ENCODE measurements around the gene BCAS3.

DNA sequence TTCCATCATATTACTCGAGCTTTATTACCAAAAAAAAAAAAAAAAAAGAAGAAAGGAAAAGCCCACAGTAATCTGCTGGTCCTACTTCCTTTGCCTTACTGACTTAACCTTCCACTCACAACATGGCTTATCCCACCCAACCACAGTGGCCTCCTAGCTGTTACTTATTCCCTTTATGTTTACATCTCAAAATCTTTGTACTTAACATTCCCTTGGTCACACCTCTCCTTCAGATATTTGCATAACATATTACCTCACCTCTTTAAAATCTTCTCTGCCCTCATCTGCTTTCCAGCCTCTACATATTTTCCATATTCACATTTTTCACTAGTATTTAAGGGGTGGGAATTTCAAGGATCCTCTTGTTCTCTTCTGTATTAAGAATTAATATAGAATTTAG is 395.0 kb downstream of the BCAS3 start:
- TF ChIP-seq POLR2A (IDR thresholded peaks at IDR 0.05; ENCODE audit: low read length) (no peak), GATA1 (IDR thresholded peaks at IDR 0.05; ENCODE audit: low read depth, low read length) (no peak)

Data from erythroblast (primary cell).